ENCODE measurements around the gene PCNP. TPM values are rescaled to one million over a fixed set of nuclear protein-coding genes. Genes with fewer than 3 reads are reported as not detected.

PCNP gene
- total RNA-seq, 2 donors from 2014 or later, result 117 to 122 TPM

GRCh38 chr3:101642441-101642840 is 68.5 kb downstream of the PCNP start:
- intact Hi-C loops (cut with DNase I), result no loop called here
- H3K27ac ChIP-seq, result no peak overlapping the region
- no peaks in the 10 kb centered on the region for H3K27me3 ChIP-seq
- H3K4me1 ChIP-seq, result no peaks in the 10 kb centered on the region
- no peak for TF ChIP-seq CTCF (IDR thresholded peaks at IDR 0.05)
- no peaks in the 10 kb centered on the region for H3K36me3 ChIP-seq
- no peak overlapping the region for H3K4me3 ChIP-seq
- no peak for DNase-seq
- no peak overlapping the region for H3K9ac ChIP-seq (ENCODE audit: low read depth in 2 of 2, low read length in 2 of 2)
- no peaks in the 10 kb centered on the region for H3K9me3 ChIP-seq

- Histone ChIP-seq H3K9ac (ENCODE audit: low read depth in 2 of 2, low read length in 2 of 2) (no peak overlapping the region), H3K4me1 (no peaks in the 10 kb centered on the region), H3K4me3 (no peak overlapping the region), H3K27ac (no peak overlapping the region), H3K9me3 (no peaks in the 10 kb centered on the region), H3K27me3 (no peaks in the 10 kb centered on the region), H3K36me3 (no peaks in the 10 kb centered on the region)
- intact Hi-C loops (cut with DNase I), result no loop called here
- TF ChIP-seq CTCF (IDR thresholded peaks at IDR 0.05), result no peak
- no peak for DNase-seq
Measured at GRCh38 chr3:101643009-101643844, 69.2 kb downstream of the PCNP start.

Other genes with a start within 250 kb of the PCNP start
- 1 to 10 TPM; 5.6 to 8.6 TPM for gene SENP7, start 61.0 kb upstream of the PCNP start, total RNA-seq
- 10 to 100 TPM; 18.0 to 21.8 TPM for gene TRMT10C, start 12.3 kb upstream of the PCNP start, total RNA-seq
- gene ZBTB11, start 103.0 kb downstream of the PCNP start, total RNA-seq, result 10 to 100 TPM; 12.2 to 14.3 TPM
- gene RPL24, start 112.5 kb downstream of the PCNP start, total RNA-seq, result 1,000 to 10,000 TPM in 1 of 2 donors, 100 to 1,000 TPM in 1; 835 to 1,022 TPM
- gene CEP97, start 150.4 kb downstream of the PCNP start, total RNA-seq, result 1 to 10 TPM; 5.5 to 7.1 TPM
- gene NXPE3, start 205.0 kb downstream of the PCNP start, total RNA-seq, result 1 to 10 TPM; 2.1 to 3.5 TPM

Data from colonic mucosa (tissue), 4 donors.